Loucy (cell line): ENCODE measurements around the gene TSACC.

Source experiments
- H2AFZ ChIP-seq: fragments of 200-600 bp; sonication (generic); 2 replicates; pipeline ENCODE4 v1.6.0; 2016; ENCODE audit warnings: antibody characterized with exemption, mild to moderate bottlenecking, low read length, moderate library complexity
- H3F3A ChIP-seq: fragments of 200-600 bp; 2 replicates; pipeline ENCODE4 v1.6.0; 2016; ENCODE audit warnings: antibody characterized with exemption, low read depth, mild to moderate bottlenecking
- H3K27me3 ChIP-seq: fragments of 200-600 bp; sonication (generic); 2 replicates; pipeline ENCODE4 v1.6.1; 2014; ENCODE audit warnings: low read length, mild to moderate bottlenecking; ENCODE audit not compliant: insufficient read depth, poor library complexity, severe bottlenecking
- H3K36me3 ChIP-seq: fragments of 200-600 bp; sonication (generic); 2 replicates; pipeline ENCODE4 v1.6.1; 2016; ENCODE audit warnings: low read length; ENCODE audit not compliant: insufficient read depth
- H3K4me1 ChIP-seq: fragments of 200-600 bp; sonication (generic); 2 replicates; pipeline ENCODE4 v1.5.1; 2014; ENCODE audit warnings: low read length, mild to moderate bottlenecking; ENCODE audit not compliant: insufficient read depth, poor library complexity, severe bottlenecking
- H3K4me2 ChIP-seq: fragments of 200-600 bp; sonication (generic); 2 replicates; pipeline ENCODE4 v1.6.0; 2014; ENCODE audit warnings: antibody characterized with exemption, low read length, low read depth, mild to moderate bottlenecking; ENCODE audit not compliant: poor library complexity, severe bottlenecking
- H3K4me3 ChIP-seq: fragments of 200-600 bp; sonication (generic); 2 replicates; pipeline ENCODE4 v1.5.1; 2014; ENCODE audit warnings: low read length, mild to moderate bottlenecking, mixed read lengths; ENCODE audit not compliant: poor library complexity, severe bottlenecking
- H3K79me2 ChIP-seq: fragments of 200-600 bp; sonication (generic); 2 replicates; pipeline ENCODE4 v1.6.1; 2014; ENCODE audit warnings: low read length; ENCODE audit not compliant: insufficient read depth
- H3K9ac ChIP-seq: fragments of 200-600 bp; sonication (generic); 2 replicates; pipeline ENCODE4 v1.6.0; 2014; ENCODE audit warnings: mild to moderate bottlenecking, low read depth, low read length, moderate library complexity; ENCODE audit not compliant: poor library complexity, severe bottlenecking
- H3K9me2 ChIP-seq: fragments of 200-600 bp; sonication (generic); replicated peaks from 2 replicates; pipeline ENCODE4 v1.6.1; 2016; ENCODE audit warnings: low read depth, low read length, mixed read lengths
- H3K9me3 ChIP-seq: fragments of 200-600 bp; sonication (generic); 2 replicates; pipeline ENCODE4 v1.6.1; 2014; ENCODE audit warnings: mild to moderate bottlenecking, antibody characterized with exemption, low read length, low read depth; ENCODE audit not compliant: insufficient read depth
- H4K20me1 ChIP-seq: fragments of 200-600 bp; sonication (generic); 2 replicates; pipeline ENCODE4 v1.6.0; 2014; ENCODE audit warnings: antibody characterized with exemption, low read length, mild to moderate bottlenecking; ENCODE audit not compliant: insufficient read depth, poor library complexity, severe bottlenecking
- CTCF ChIP-seq: fragments of 200-600 bp; sonication (generic); conservative IDR thresholded peaks from 2 replicates; pipeline ENCODE4 v1.5.1; 2014; ENCODE audit warnings: mild to moderate bottlenecking, antibody characterized with exemption, low read length
- EZH2phosphoT487 ChIP-seq: fragments of 200-600 bp; IDR thresholded peaks from 2 replicates; pipeline ENCODE4 v1.6.1; 2018; ENCODE audit warnings: antibody characterized with exemption, mild to moderate bottlenecking, moderate library complexity, borderline replicate concordance

Gene TSACC

GRCh38 chr1:156378557-156378956, 40.2 kb downstream of the TSACC start:
- Histone ChIP-seq H3F3A (no peaks in the 10 kb centered on the region), H3K9me3 (no peaks in the 10 kb centered on the region), H3K4me2 (no peak overlapping the region), H3K4me3 (no peak overlapping the region), H3K79me2 (no peaks in the 10 kb centered on the region), H2AFZ (no peak overlapping the region), H3K27me3 (no peaks in the 10 kb centered on the region), H3K36me3 (no peaks in the 10 kb centered on the region), H3K4me1 (no peaks in the 10 kb centered on the region), H3K9me2 (no peaks in the 10 kb centered on the region), H4K20me1 (no peaks in the 10 kb centered on the region), H3K9ac (no peak overlapping the region)
- TF ChIP-seq CTCF: no peak
- no peak for TF ChIP-seq EZH2phosphoT487

GRCh38 chr1:156379420-156380165, 41.3 kb downstream of the TSACC start:
- H3K4me3 ChIP-seq: no peak overlapping the region
- no peaks in the 10 kb centered on the region for H4K20me1 ChIP-seq
- no peaks in the 10 kb centered on the region for H3F3A ChIP-seq
- H2AFZ ChIP-seq: no peak overlapping the region
- H3K36me3 ChIP-seq: no peaks in the 10 kb centered on the region
- no peaks in the 10 kb centered on the region for H3K9me3 ChIP-seq
- H3K4me2 ChIP-seq: no peak overlapping the region
- H3K27me3 ChIP-seq: no peaks in the 10 kb centered on the region
- no peaks in the 10 kb centered on the region for H3K9me2 ChIP-seq
- H3K4me1 ChIP-seq: no peaks in the 10 kb centered on the region
- TF ChIP-seq EZH2phosphoT487: no peak
- TF ChIP-seq CTCF: no peak
- H3K79me2 ChIP-seq: no peaks in the 10 kb centered on the region
- no peak overlapping the region for H3K9ac ChIP-seq

GRCh38 chr1:156382561-156382960, 44.2 kb downstream of the TSACC start:
- H3K9me3 ChIP-seq: no peaks in the 10 kb centered on the region
- H2AFZ ChIP-seq: no peak overlapping the region
- TF ChIP-seq EZH2phosphoT487: no peak
- no peak for TF ChIP-seq CTCF
- H3K4me2 ChIP-seq: no peak overlapping the region
- H3K36me3 ChIP-seq: no peaks in the 10 kb centered on the region
- no peaks in the 10 kb centered on the region for H3F3A ChIP-seq
- no peak overlapping the region for H3K9ac ChIP-seq
- peaks cover 13% of the 10 kb centered on the region for H3K4me1 ChIP-seq
- no peaks in the 10 kb centered on the region for H3K27me3 ChIP-seq
- H3K9me2 ChIP-seq: no peaks in the 10 kb centered on the region
- H4K20me1 ChIP-seq: no peaks in the 10 kb centered on the region
- H3K4me3 ChIP-seq: no peak overlapping the region
- no peaks in the 10 kb centered on the region for H3K79me2 ChIP-seq
